Mucosa of stomach (tissue), 1 donor: ENCODE measurements around the gene GALNT1.

Experiments used
- H3K27me3 ChIP-seq: one replicate; pipeline ENCODE4 v1.7.0; 2013; ENCODE audit warnings: mild to moderate bottlenecking, low read length; ENCODE audit not compliant: control insufficient read depth, insufficient read depth
- H3K36me3 ChIP-seq: one replicate; pipeline ENCODE4 v1.7.0; 2013; ENCODE audit warnings: low read length; ENCODE audit not compliant: control insufficient read depth, insufficient read depth
- H3K4me1 ChIP-seq: one replicate; pipeline ENCODE4 v1.7.0; 2013; ENCODE audit warnings: mild to moderate bottlenecking, low read length; ENCODE audit not compliant: control insufficient read depth, insufficient read depth
- H3K4me3 ChIP-seq: one replicate; pipeline ENCODE4 v1.7.0; 2013; ENCODE audit warnings: low read length
- H3K9ac ChIP-seq: one replicate; pipeline ENCODE4 v1.7.0; 2013; ENCODE audit warnings: mild to moderate bottlenecking, low read length, moderate library complexity
- H3K9me3 ChIP-seq: one replicate; pipeline ENCODE4 v1.7.0; 2013; ENCODE audit warnings: mild to moderate bottlenecking, low read length, moderate library complexity; ENCODE audit not compliant: control insufficient read depth
- donor health status: Pancreatic carcinoma.

GALNT1 gene

DNA sequence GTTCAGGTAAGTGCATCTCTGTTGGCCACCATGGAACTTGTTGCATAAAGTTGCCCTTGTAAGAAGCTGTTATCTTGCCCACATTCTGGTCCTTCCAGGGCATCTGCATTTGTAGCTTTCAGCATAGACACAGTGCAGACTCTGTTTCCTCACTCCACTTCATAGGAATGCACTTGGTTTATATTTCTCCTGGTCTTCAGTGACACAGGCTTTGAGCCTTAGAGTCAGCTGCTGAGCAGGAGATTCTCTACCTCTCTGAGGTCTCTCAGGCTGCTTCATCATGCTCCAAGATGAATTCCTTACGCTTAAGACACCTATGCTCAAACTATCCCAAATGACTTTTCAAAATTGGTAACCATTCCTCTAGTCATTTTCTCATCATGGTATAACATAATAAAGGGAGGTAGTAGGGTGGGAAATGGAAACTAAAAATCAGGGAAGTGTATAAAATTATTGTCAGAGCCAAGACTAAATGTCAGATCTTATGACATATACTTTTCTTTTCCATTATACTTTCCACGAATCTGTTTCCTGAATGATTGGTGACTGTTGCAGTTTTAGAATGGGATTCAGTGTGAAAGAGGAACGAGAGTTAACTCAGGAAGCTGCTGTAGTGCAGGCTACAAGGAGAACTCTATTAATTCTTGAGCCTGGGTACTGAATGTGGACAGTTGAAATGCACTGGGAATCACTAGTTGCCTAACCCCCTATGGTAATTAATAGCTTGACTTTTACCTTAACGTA, 72.0 kb downstream of the GALNT1 start:
- Histone ChIP-seq H3K4me3 (no peak overlapping the region), H3K36me3 (no peaks in the 10 kb centered on the region), H3K4me1 (no peaks in the 10 kb centered on the region), H3K9me3 (no peaks in the 10 kb centered on the region), H3K9ac (no peak overlapping the region), H3K27me3 (no peaks in the 10 kb centered on the region)

DNA sequence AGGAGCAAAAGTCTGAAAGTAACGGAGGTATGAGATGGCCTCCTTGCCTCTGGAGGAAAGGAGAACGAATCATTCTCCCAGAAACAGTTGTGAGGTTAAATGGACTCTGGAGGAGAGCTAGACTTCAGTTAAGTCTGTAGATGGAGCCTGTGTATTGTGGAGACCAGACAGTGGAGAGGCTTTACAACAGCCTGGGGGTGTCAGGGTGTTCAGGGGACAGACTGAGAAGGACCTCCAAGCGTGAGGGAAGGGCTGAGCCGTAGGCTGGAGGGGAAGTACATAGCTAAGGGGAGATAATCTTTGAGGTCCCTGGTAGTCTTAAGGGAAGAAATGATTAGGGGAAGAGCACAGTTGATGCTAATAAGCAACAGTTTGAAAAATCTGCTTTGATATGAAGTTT, 76.6 kb downstream of the GALNT1 start:
- no peaks in the 10 kb centered on the region for H3K27me3 ChIP-seq
- no peaks in the 10 kb centered on the region for H3K36me3 ChIP-seq
- H3K4me3 ChIP-seq = no peak overlapping the region
- H3K4me1 ChIP-seq = no peaks in the 10 kb centered on the region
- H3K9me3 ChIP-seq = no peaks in the 10 kb centered on the region
- H3K9ac ChIP-seq = no peak overlapping the region

GRCh38 chr18:35661483-35662146, 80.1 kb downstream of the GALNT1 start:
- H3K9ac ChIP-seq = no peak overlapping the region
- H3K27me3 ChIP-seq = no peaks in the 10 kb centered on the region
- no peaks in the 10 kb centered on the region for H3K9me3 ChIP-seq
- no peaks in the 10 kb centered on the region for H3K36me3 ChIP-seq
- H3K4me3 ChIP-seq = no peak overlapping the region
- no peaks in the 10 kb centered on the region for H3K4me1 ChIP-seq

- H3K9me3 ChIP-seq = no peaks in the 10 kb centered on the region
- no peak overlapping the region for H3K4me3 ChIP-seq
- H3K9ac ChIP-seq = no peak overlapping the region
- H3K36me3 ChIP-seq = no peaks in the 10 kb centered on the region
- no peaks in the 10 kb centered on the region for H3K27me3 ChIP-seq
- H3K4me1 ChIP-seq = no peaks in the 10 kb centered on the region
These were observed 80.9 kb downstream of the GALNT1 start for GRCh38 chr18:35662293-35663062.

DNA sequence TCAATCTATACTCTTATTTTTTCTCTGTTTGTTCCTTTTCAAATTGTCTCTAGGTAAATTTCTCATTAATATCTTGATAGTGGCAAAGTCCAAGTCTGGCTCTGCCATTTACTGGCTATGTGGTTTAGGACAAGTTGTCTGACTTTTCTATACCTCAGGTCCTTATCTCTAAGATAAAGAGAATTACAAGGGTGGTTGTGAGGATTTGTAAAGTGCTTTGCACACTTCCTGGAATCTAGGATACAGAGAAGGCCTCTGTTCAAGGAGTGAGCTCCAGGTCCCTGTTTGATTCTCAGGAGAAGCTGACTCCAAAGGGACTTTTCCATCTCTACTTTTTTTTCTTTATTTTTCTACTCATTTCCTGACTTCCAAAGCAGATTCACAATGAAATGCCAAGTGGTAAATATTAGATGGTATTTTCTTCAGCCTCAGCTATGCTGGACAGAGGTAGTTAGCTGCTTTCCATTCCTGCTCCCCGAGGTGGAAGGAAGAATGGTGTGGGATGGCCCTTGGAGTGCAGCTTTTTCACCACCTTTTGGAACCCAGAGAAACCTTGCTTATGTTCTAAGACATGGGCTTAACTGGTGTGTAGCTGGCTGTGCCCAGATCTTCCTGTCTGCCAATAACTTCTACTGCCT, 90.5 kb downstream of the GALNT1 start:
- no peaks in the 10 kb centered on the region for H3K9me3 ChIP-seq
- H3K36me3 ChIP-seq = no peaks in the 10 kb centered on the region
- H3K9ac ChIP-seq = no peak overlapping the region
- no peaks in the 10 kb centered on the region for H3K4me1 ChIP-seq
- no peaks in the 10 kb centered on the region for H3K27me3 ChIP-seq
- no peak overlapping the region for H3K4me3 ChIP-seq

GRCh38 chr18:35672897-35673296, 91.4 kb downstream of the GALNT1 start:
- Histone ChIP-seq H3K36me3 (no peaks in the 10 kb centered on the region), H3K27me3 (no peaks in the 10 kb centered on the region), H3K4me1 (no peaks in the 10 kb centered on the region), H3K9me3 (no peaks in the 10 kb centered on the region), H3K9ac (no peak overlapping the region), H3K4me3 (no peak overlapping the region)

DNA sequence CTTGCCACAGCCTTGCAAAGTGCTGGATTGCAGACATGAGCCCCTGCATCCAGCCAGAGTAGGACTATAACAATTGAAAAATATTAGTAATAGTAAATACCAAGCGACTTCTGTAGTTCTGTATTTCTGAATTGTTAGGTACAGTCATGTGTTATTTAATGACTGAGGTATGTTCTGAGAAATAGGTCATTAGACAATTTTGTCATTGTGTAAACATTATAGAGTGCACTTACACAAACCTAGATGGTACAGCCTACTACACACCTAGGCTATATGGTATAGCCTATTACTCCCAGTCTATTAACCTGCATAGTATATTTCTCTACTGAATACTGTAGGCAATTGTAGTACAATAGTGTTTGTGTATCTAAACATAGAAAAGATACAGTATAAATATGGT, 92.1 kb downstream of the GALNT1 start:
- Histone ChIP-seq H3K27me3 (no peaks in the 10 kb centered on the region), H3K4me3 (no peak overlapping the region), H3K36me3 (no peaks in the 10 kb centered on the region), H3K9me3 (no peaks in the 10 kb centered on the region), H3K9ac (no peak overlapping the region), H3K4me1 (no peaks in the 10 kb centered on the region)

- Histone ChIP-seq H3K9ac (no peak overlapping the region), H3K4me3 (no peak overlapping the region), H3K9me3 (no peaks in the 10 kb centered on the region), H3K36me3 (no peaks in the 10 kb centered on the region), H3K4me1 (peaks cover 5% of the 10 kb centered on the region), H3K27me3 (no peaks in the 10 kb centered on the region)
These were observed 98.6 kb downstream of the GALNT1 start for GRCh38 chr18:35680139-35680551.

- Histone ChIP-seq H3K4me1 (peaks cover 5% of the 10 kb centered on the region), H3K36me3 (no peaks in the 10 kb centered on the region), H3K4me3 (no peak overlapping the region), H3K9ac (no peak overlapping the region), H3K27me3 (no peaks in the 10 kb centered on the region), H3K9me3 (no peaks in the 10 kb centered on the region)
These were observed 100.8 kb downstream of the GALNT1 start for GRCh38 chr18:35682281-35682867.

DNA sequence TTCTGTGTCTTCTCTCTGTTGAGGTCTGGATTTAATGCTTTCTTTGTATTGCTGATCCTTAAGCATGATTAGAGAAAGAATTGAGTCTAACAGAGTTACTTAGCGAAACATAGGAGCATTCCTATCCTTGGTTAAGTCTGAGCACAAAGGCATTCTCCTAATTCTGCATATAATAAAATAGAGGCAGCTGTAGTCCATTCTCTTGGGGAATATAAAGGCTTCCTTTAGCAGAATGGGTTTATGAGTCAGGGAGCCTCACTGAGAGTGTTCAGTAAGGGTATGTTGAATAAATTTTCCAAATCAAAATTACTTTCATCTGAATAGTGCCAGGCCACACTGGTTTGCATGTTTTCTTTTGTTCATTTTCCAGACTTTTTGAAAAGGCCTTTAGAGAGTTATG, 101.5 kb downstream of the GALNT1 start:
- Histone ChIP-seq H3K9ac (no peak overlapping the region), H3K27me3 (no peaks in the 10 kb centered on the region), H3K36me3 (no peaks in the 10 kb centered on the region), H3K9me3 (no peaks in the 10 kb centered on the region), H3K4me3 (no peak overlapping the region), H3K4me1 (peaks cover 5% of the 10 kb centered on the region)

GRCh38 chr18:35688757-35689156, 107.2 kb downstream of the GALNT1 start:
- H3K4me3 ChIP-seq = no peak overlapping the region
- H3K9me3 ChIP-seq = no peaks in the 10 kb centered on the region
- H3K36me3 ChIP-seq = no peaks in the 10 kb centered on the region
- H3K9ac ChIP-seq = no peak overlapping the region
- no peaks in the 10 kb centered on the region for H3K27me3 ChIP-seq
- H3K4me1 ChIP-seq = peaks cover 9% of the 10 kb centered on the region
